Natural killer cell (primary cell): ENCODE data around the gene RGL3. TPM values are rescaled to one million over a fixed set of nuclear protein-coding genes. Genes with fewer than 3 reads are reported as not detected.
"Not testable (repeated sequence)": the region's sequence is repeated elsewhere in the genome, so short reads cannot be mapped to it uniquely, and the experiment has no call there.

Source experiments
- ATAC-seq, 3 donors: fragments of 150-1000 bp in 2 of 3; fragments of 200-7000 bp in 1 of 3; cut with Tn5 transposase; 1 replicate in 1 of 3; 2 replicates in 2 of 3; pipeline ENCODE4 v1.10.0; 2021; ENCODE audit warnings: mild to moderate bottlenecking in 2 of 3, moderate library complexity in 2 of 3
- DNase-seq, 2 donors: peaks; one replicate each; pipeline versions ENCODE4 v3.0.0 to v3.0.0-alpha.2; 2013 to 2021; ENCODE audit warnings: mixed read lengths in 1 of 2
- H3K27ac ChIP-seq: one replicate; pipeline ENCODE4 v1.5.1; 2013; ENCODE audit warnings: mild to moderate bottlenecking, low read length
- H3K27me3 ChIP-seq: one replicate; pipeline ENCODE4 v1.6.1; 2013; ENCODE audit warnings: low read length; ENCODE audit not compliant: control insufficient read depth, insufficient read depth
- H3K36me3 ChIP-seq: one replicate; pipeline ENCODE4 v1.6.1; 2013; ENCODE audit warnings: low read length; ENCODE audit not compliant: control insufficient read depth, insufficient read depth
- H3K4me1 ChIP-seq: one replicate; pipeline ENCODE4 v1.6.1; 2013; ENCODE audit warnings: low read length; ENCODE audit not compliant: control insufficient read depth, insufficient read depth
- H3K4me3 ChIP-seq: one replicate; pipeline ENCODE4 v1.5.1; 2013; ENCODE audit warnings: low read length
- H3K9me3 ChIP-seq: one replicate; pipeline ENCODE4 v1.6.1; 2013; ENCODE audit warnings: low read length; ENCODE audit not compliant: control insufficient read depth, insufficient read depth
- H3K27ac Mint-ChIP-seq, 2 donors: one replicate each; pipeline ENCODE4 v1.8.0; 2022; ENCODE audit warnings: mild to moderate bottlenecking in 2 of 2, mixed read lengths in 2 of 2, moderate library complexity in 1 of 2
- H3K27me3 Mint-ChIP-seq, 2 donors: one replicate each; pipeline ENCODE4 v1.8.0; 2022; ENCODE audit warnings: low read depth in 2 of 2, mixed read lengths in 2 of 2
- H3K36me3 Mint-ChIP-seq: one replicate; pipeline ENCODE4 v1.8.0; 2022; ENCODE audit warnings: mixed read lengths
- H3K4me1 Mint-ChIP-seq, 2 donors: one replicate each; pipeline ENCODE4 v1.8.0; 2022; ENCODE audit warnings: mixed read lengths in 2 of 2
- H3K4me3 Mint-ChIP-seq: one replicate; pipeline ENCODE4 v1.8.0; 2022; ENCODE audit warnings: mild to moderate bottlenecking, moderate library complexity, mixed read lengths
- H3K9me3 Mint-ChIP-seq, 2 donors: one replicate each; pipeline ENCODE4 v1.8.0; 2022; ENCODE audit warnings: mixed read lengths in 2 of 2
- CTCF ChIP-seq: fragments of 200-600 bp; IDR thresholded peaks from one replicate; pipeline ENCODE4 v1.8.0; 2022; ENCODE audit warnings: antibody characterized with exemption
- WGBS: methylation state at CpG from one replicate; pipeline ENCODE4 v1.1.7; 2013; ENCODE audit warnings: missing lambda C conversion rate; ENCODE audit not compliant: insufficient coverage; 5-methylcytosine and 5-hydroxymethylcytosine counted together
- intact Hi-C: fragments of 100-400 bp; cut with micrococcal nuclease; formaldehyde crosslinking; loops from one replicate; pipeline ENCODE4 v1.14.2; 2022
- total RNA-seq, 4 donors: library from RNA; stranded (reverse); fragments of 120-200 nt in 1 of 4; gene quantifications; one replicate each; pipeline versions ENCODE4 v1.2.3 to v1.2.4, GENCODE V29; 2013 to 2022

The RGL3 gene
- total RNA-seq, 3 donors from 2014 or later (not counting 1 experiment from before 2014, with no cell fraction given): 0.48 TPM; not detected in 2

- Mint-ChIP-seq H3K4me3 (no peak overlapping the region), H3K36me3 (no peaks in the 10 kb centered on the region), H3K27ac (no peak overlapping the region), H3K27me3 (peaks cover 0 to 5% of the 10 kb centered on the region in 2 donors), H3K9me3 (no peaks in the 10 kb centered on the region), H3K4me1 (no peaks in the 10 kb centered on the region)
- ATAC-seq (no peak), DNase-seq (peak in 1 of 2 donors; percentile 40)
- H3K9me3 ChIP-seq: no peaks in the 10 kb centered on the region
- TF ChIP-seq CTCF: no peak
- H3K36me3 ChIP-seq: no peaks in the 10 kb centered on the region
- H3K27me3 ChIP-seq: peaks cover 3% of the 10 kb centered on the region
- H3K4me1 ChIP-seq: no peaks in the 10 kb centered on the region
- 56% methylated on average over 4 of the region's 4 CpGs for WGBS
- no peak overlapping the region for H3K4me3 ChIP-seq
- H3K27ac ChIP-seq: no peak overlapping the region
- intact Hi-C loops: no loop called here
Observed at GRCh38 chr19:11460207-11460606, 41.1 kb upstream of the RGL3 start.

- H3K27me3 Mint-ChIP-seq, H3K4me1 ChIP-seq, ATAC-seq, H3K36me3 ChIP-seq, H3K27ac ChIP-seq, H3K4me3 Mint-ChIP-seq, intact Hi-C loops, H3K4me3 ChIP-seq, H3K9me3 ChIP-seq, H3K4me1 Mint-ChIP-seq, H3K9me3 Mint-ChIP-seq, H3K36me3 Mint-ChIP-seq, H3K27me3 ChIP-seq, H3K27ac Mint-ChIP-seq, DNase-seq: not testable (repeated sequence)
- 89% methylated on average over 10 of the region's 11 CpGs for WGBS
Observed at GRCh38 chr19:11458912-11459311, 39.8 kb upstream of the RGL3 start.

- Histone ChIP-seq H3K9me3 (no peaks in the 10 kb centered on the region), H3K27me3 (peaks cover 3% of the 10 kb centered on the region), H3K4me1 (no peaks in the 10 kb centered on the region), H3K27ac (no peak overlapping the region), H3K4me3 (no peak overlapping the region), H3K36me3 (no peaks in the 10 kb centered on the region)
- Mint-ChIP-seq H3K4me1 (no peaks in the 10 kb centered on the region), H3K27me3 (peaks cover 0 to 5% of the 10 kb centered on the region in 2 donors), H3K9me3 (no peaks in the 10 kb centered on the region), H3K36me3 (no peaks in the 10 kb centered on the region), H3K4me3 (no peak overlapping the region), H3K27ac (no peak overlapping the region)
- TF ChIP-seq CTCF: no peak
- intact Hi-C loops: no loop called here
- no peak for DNase-seq
- ATAC-seq: no peak
- WGBS: 87% methylated on average over 19 of the region's 19 CpGs
Observed at GRCh38 chr19:11458236-11458900, 39.3 kb upstream of the RGL3 start.

- no peaks in the 10 kb centered on the region for H3K36me3 Mint-ChIP-seq
- Histone ChIP-seq H3K36me3 (no peaks in the 10 kb centered on the region), H3K4me3 (no peak overlapping the region), H3K27ac (no peak overlapping the region), H3K9me3 (no peaks in the 10 kb centered on the region), H3K4me1 (no peaks in the 10 kb centered on the region), H3K27me3 (peaks cover 3% of the 10 kb centered on the region)
- TF ChIP-seq CTCF: no peak
- H3K27me3 Mint-ChIP-seq: peaks cover 0 to 5% of the 10 kb centered on the region in 2 donors
- intact Hi-C loops: no loop called here
- 89% methylated on average over 20 of the region's 20 CpGs for WGBS
- DNase-seq: no peak
- H3K27ac Mint-ChIP-seq: no peak overlapping the region
- no peaks in the 10 kb centered on the region for H3K4me1 Mint-ChIP-seq
- no peak overlapping the region for H3K4me3 Mint-ChIP-seq
- no peaks in the 10 kb centered on the region for H3K9me3 Mint-ChIP-seq
- ATAC-seq: no peak
Observed at GRCh38 chr19:11457831-11458230, 38.7 kb upstream of the RGL3 start.
